ENCODE measurements around the gene NDUFAF8.

GRCh38 chr17:81199482-81199830 is 39.7 kb upstream of the NDUFAF8 start:
- no peak for TF ChIP-seq ZFP3 (CRISPR knock-in tag; IDR thresholded peaks at IDR 0.05)
- no peak for TF ChIP-seq BACH2 (CRISPR knock-in tag; IDR thresholded peaks at IDR 0.05; ENCODE audit: borderline replicate concordance)

All from SK-N-SH treated with all-trans-retinoic acid at 6 μM for 48 hours (cell line).